Keratinocyte (primary cell): ENCODE data around the gene GLB1L2.

Experiments used
- CTCF ChIP-seq, 3 experiments: IDR thresholded peaks in 1 of 3; conservative IDR thresholded peaks in 1 of 3; optimal IDR thresholded peaks in 1 of 3; 2 replicates in 2 of 3; 3 replicates in 1 of 3; pipeline versions ENCODE3 to v1.5.1; 2011; ENCODE audit warnings: low read length in 3 of 3, mild to moderate bottlenecking in 3 of 3, moderate library complexity in 2 of 3, control low read depth in 1 of 3, inconsistent platforms in 1 of 3; ENCODE audit not compliant: insufficient read depth in 2 of 3; ENCODE audit errors: extremely low read depth in 1 of 3
- EZH2 ChIP-seq: IDR thresholded peaks from one replicate; pipeline ENCODE4 v1.6.1; 2012; ENCODE audit warnings: inconsistent platforms, mild to moderate bottlenecking, low read length, moderate library complexity

GRCh38 chr11:134384406-134384805 is 52.6 kb downstream of the GLB1L2 start:
- TF ChIP-seq EZH2 (no peak), CTCF (optimal IDR thresholded peaks at IDR 0.05 in 1 of 3, IDR thresholded peaks at IDR 0.05 in 1 of 3, conservative IDR thresholded peaks at IDR 0.05 in 1 of 3; ENCODE audit: extremely low read depth in 1 of 3, insufficient read depth in 2 of 3, low read length in 3 of 3) (no peak)
